Posterior vena cava (tissue), 2 donors: ENCODE results near the gene ASB2. TPM values are rescaled to one million over a fixed set of nuclear protein-coding genes. Genes with fewer than 3 reads are reported as not detected.

Experiments used
- DNase-seq: peaks from one replicate; pipeline ENCODE4 v3.0.0-alpha.2; 2020; ENCODE audit warnings: low spot score
- intact Hi-C, 2 donors: fragments of 100-400 bp; cut with DNase I; formaldehyde crosslinking; loops; one replicate each; pipeline versions ENCODE4 v1.14.1 to v1.14.2; 2022 to 2023
- total RNA-seq, 2 donors: library from RNA; stranded (reverse); fragmentation: NEBNext Ultra II Directional; extraction: Animal tissue kit (Norgen Biotek cat#: 25700); gene quantifications; one replicate each; pipeline ENCODE4 v1.2.1, GENCODE V29; 2021
- donor health status: DM: yes; HTN: yes; CAD: no.
- donor health status: DM: yes; HTN: yes; CAD: no.

ASB2 gene
- total RNA-seq, 2 donors from 2014 or later = 60.0 to 66.5 TPM

DNA sequence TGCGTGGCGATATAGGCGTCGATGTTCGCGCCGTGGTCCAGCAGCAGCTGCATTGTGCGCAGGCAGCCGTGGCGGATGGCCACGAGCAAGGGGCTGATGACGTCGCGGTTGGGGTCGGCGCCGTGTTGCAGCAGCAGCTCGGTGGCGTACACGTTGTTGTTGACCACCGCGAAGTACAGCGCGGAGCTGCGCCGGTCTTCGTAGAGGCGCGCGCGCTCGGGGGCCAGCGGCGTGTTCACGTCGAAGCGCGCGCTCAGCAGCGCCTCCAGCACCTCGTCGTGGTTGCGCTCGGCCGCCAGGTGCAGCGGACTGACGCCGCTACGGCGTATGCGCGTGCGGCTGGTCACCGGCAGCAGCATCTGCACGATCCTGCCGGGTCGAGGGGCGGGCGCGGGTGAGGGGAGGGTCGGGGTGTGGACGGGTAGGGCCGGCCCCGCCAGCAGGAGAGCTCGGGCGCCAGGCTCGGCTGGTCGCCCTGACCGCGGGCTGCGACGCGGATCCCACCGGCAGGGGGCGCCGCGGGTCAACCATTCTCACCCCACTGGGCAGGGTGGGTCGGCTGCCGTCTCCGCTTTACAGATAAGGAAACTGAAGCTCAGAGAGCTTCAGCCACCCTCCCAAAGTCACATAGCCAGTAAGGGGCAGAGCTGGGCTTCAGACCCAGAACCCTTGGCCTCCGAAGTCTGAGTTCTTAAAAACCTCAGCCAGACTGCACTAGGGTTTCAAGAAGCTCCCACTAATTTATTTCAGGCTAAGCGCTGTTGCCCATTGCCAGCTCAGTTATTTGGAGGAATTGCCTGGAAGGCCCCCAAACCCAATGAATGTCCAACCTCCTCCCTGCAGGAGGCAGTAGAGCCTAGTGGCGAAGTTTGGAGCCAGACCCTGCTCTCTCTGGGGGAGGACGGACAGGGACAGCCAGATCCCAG, 36.8 kb downstream of the ASB2 start:
- intact Hi-C loops = loop anchor here (2.0 to 10.0 kb wide), 3 partner anchors 59 to 195 kb away; no protein-coding TSS in a partner anchor
- DNase-seq = peak; percentile 95

DNA sequence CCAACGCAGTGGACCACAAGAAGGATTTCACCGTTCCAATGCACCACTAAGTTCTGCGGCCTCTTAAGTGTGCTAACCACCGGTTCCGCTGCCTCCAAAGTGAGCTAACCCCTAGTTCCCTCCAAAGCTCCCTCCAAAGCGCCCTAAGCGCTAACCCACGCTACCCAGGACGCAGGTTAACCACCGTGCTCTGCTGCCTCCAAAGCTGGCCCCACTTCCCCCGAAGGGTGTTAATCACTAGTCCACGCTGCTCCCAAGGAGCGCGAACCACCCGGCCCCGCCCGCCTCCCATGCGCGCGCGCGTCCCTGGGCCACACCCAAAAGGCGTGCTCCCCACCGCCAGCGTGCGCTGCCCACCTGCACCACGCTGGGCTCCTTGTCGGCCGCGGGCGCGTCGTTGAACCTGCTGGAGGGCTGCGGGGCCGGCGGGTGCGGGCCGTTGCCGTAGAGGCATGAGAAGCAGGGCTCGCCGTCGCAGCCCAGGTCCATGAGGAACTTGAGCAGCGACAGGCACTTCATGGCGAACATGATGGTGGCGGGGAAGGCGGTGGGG, 37.5 kb downstream of the ASB2 start:
- intact Hi-C loops = loop anchor here (2.0 to 10.0 kb wide), 2 partner anchors 60 to 196 kb away; no protein-coding TSS in a partner anchor
- DNase-seq = no peak

DNA sequence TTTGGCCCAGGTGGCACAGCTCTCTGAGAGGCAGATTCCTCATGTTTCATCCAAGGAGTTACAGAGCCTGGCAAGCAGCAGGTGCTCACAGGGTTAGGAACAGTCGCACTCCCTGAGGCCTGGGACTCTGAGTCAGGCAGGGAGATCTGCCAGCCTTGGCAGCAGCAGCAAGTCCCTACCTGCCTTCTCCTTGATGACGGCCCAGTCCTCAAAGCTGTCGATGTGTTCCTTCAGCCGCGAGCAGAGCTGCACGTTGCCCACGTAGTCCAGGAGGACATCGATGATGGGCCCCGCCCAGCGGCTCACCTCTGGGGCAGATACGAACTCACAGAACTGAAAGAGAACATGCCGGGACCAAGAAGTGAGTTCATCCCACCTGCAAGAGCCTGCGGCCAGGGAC, 38.9 kb downstream of the ASB2 start:
- intact Hi-C loops = loop anchor here in 1 of 2 donors (10.0 kb wide), 1 partner anchor 197 kb away; no protein-coding TSS in a partner anchor
- DNase-seq = no peak

DNA sequence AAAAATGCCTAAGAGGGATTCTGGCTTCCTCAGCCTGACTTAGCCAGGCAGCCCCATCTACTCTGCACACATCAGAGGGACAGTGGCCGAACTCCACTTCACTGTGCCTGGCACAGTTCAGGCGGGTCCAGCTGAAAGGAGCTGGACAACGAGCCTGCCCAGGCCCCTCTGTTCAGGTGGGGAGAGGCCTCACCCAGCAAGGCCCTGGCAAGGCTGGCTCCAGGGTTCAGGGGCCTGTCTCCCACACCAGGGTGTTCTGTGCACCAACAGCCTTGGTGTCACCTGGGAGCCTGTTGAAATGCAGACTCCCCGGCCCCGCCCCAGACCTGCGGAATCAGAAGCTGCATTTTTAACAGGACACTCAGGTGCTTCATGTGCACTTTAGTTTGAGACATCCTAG, 39.4 kb downstream of the ASB2 start:
- intact Hi-C loops = loop anchor here in 1 of 2 donors (10.0 kb wide), 1 partner anchor 198 kb away; no protein-coding TSS in a partner anchor
- no peak for DNase-seq

DNA sequence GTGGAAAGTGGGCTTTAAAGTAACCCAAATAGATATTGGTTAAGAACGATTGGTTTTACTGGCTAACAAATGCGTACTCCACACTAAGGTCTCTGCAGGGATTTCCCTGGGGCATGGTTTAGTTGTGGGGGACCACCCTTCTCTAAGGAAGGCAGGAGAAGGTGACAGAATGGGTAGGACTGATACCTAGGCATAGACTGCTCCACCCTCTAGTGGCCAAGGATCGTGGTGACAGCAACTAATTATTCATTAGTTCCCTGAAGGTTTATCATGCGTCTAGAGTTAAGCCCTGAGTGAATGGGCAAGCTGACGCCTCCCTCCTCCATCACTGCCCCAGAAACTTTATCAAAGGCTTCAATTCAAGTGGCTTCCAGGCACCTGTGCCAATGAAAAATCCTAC, 40.1 kb downstream of the ASB2 start:
- intact Hi-C loops = loop anchor here in 1 of 2 donors (10.0 kb wide), 1 partner anchor 199 kb away; no protein-coding TSS in a partner anchor
- no peak for DNase-seq

DNA sequence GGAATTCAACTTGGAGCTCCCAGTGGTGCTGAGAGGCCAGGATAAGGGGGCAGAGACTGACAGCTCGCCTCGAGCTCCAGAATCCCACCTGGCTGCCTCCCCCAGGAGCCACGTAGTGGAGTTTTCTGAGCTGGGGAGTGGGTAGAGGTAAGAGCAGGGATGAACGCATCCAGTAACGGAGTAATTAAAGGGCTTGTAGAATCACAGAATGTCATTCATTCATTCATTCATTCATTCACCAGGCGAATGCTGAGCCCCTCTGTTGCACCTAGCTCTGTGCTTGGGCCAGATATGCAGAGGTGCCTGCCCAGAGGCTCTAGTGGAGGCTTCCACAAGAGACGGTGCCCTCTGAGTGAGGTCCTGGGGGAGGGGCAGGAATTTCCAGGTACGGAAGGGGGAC, 41.2 kb downstream of the ASB2 start:
- intact Hi-C loops = loop anchor here in 1 of 2 donors (10.0 kb wide), 1 partner anchor 200 kb away; no protein-coding TSS in a partner anchor
- DNase-seq = no peak

DNA sequence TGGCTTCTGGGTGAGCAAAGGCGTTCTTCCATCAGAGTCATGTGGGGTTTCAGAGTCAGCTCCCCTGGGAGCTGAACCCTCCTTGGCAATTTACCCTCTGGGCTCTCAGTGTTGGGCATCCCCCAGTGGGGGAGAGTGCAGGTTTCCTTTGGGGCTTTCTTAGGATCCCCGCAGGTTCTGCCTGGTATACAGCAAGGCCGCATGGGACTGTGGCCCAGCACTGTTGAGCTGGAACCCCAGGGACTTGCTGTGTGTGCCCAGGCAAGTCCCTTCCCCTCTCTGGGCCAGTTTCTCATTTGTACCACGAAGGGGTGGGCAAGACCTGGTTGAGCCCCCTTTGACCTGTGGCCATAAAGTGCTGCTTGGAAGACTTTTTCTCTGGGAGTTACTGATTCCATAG, 43.7 kb downstream of the ASB2 start:
- DNase-seq = no peak
- intact Hi-C loops = loop anchor here in 1 of 2 donors (10.0 kb wide), 1 partner anchor 202 kb away; no protein-coding TSS in a partner anchor

DNA sequence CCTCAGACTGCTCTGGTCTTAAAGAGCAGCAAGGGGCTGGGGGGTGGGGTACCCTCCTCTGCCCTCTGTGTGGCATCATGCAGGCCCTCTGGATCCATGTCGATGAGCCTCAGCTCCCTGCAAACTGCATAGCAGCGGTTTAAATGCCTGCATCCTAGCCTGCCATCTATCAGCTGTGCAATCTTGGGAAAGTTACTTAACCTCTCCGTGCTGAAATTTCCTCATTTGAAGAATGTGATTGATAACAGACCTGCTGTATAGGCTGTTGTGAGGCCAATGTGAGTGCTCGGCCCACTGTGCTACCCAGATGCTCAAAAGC, 45.4 kb downstream of the ASB2 start:
- no peak for DNase-seq
- intact Hi-C loops = loop anchor here in 1 of 2 donors (10.0 kb wide), 1 partner anchor 204 kb away; no protein-coding TSS in a partner anchor

DNA sequence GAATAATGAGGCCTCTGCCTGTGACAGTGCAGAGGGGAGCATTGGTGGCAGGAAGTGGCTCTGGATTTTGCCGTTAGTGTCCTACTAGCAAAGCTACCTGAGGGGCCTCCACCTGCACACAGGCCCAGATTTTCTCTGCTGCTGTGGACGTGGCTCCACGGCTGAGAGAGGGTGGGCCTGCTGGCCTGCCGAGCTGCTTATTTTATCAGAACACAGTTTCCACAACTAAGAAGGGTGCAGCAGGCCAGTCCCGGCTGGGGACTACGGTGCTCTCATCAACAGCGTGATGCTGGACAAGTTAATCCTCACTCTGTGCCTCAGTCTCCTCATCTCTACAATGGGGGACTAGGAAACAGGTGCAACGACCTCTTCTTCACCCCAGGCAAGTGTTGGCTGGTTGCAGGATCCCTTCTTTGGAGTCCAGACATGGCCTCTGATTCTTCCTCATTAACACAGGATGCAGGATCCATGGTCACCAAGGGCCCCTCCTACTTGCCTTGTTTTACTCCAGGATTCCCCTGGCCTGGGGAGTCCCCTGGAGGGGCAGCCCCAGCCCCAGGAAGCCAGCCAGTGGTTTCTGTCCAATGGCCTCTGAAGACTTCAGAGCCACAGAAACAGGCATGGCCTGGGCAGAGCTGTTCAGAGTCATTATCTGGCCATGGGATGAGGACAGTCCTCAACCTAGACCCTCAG, 45.9 kb downstream of the ASB2 start:
- no peak for DNase-seq
- intact Hi-C loops = loop anchor here in 1 of 2 donors (10.0 kb wide), 1 partner anchor 204 kb away; no protein-coding TSS in a partner anchor

DNA sequence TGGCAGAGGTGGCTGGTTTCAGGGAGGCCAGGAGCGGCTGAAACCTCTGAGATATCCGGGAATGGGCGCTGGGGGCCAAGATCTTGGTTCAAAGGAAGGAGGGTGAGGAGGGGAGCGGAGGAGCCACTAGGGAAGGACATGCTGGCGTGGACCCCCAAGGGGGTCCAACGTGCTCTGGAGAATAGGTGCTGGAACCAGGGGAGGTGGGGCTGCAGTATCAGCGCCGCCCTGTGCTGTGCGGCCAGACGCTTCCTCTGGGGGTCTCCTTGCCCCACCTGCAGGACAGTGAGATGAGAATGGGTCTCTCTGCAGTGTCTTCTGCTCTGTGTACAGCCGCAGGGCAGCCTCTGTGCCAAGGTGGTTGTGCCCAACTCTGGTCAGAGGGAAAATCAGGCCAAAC, 46.7 kb downstream of the ASB2 start:
- intact Hi-C loops = loop anchor here in 1 of 2 donors (10.0 kb wide), 1 partner anchor 205 kb away; no protein-coding TSS in a partner anchor
- DNase-seq = no peak

DNA sequence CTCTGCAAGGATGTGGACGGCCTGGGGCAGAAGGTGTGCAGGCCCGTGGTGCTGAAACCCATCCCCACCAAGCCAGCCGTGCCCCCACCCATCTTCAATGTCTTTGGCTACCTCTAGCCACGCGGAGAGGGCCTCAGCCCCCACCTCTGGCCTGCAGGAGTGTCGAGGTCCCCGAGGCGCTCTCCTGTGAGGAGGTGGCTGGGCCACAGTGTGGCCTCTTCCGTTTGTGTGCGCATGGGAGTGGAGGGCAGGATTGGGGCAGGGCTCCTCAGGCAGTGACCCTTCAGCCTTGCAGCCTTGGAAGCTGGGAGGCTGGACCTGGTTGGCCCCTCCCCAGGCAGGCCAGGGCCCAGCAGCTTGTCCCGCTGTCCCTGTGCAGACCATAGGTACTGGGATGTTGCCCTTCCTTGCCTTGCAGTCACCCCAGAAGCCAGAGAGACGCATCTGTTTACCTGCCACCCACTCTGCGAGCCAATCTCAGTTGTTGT, 47.3 kb downstream of the ASB2 start:
- intact Hi-C loops = no loop called here
- DNase-seq = no peak

DNA sequence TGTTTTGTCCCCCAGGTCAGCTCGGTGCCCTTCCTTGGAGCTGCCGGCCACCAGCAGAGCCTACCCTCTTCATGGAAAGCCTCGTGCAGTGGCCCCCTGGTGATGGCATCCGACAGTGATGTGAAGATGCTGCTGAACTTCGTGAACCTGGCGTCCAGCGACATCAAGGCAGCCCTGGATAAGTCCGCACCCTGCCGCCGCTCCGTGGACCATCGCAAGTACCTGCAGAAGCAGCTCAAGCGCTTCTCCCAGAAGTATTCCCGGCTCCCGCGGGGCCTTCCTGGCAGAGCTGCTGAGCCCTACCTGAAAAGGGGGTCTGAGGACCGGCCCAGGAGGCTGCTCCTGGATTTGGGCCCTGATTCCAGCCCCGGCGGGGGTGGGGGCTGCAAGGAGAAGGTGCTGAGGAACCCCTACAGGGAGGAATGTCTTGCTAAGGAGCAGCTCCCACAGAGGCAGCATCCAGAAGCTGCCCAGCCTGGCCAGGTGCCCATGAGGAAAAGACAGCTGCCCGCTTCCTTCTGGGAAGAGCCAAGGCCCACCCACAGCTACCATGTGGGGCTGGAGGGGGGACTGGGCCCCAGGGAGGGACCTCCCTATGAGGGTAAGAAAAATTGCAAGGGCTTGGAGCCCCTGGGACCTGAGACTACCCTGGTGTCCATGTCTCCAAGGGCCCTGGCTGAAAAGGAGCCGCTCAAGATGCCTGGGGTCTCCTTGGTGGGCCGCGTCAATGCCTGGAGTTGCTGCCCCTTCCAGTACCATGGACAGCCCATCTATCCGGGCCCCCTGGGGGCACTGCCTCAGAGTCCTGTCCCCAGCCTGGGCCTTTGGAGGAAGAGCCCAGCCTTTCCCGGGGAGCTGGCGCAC, 48.0 kb downstream of the ASB2 start:
- no peak for DNase-seq
- intact Hi-C loops = no loop called here

DNA sequence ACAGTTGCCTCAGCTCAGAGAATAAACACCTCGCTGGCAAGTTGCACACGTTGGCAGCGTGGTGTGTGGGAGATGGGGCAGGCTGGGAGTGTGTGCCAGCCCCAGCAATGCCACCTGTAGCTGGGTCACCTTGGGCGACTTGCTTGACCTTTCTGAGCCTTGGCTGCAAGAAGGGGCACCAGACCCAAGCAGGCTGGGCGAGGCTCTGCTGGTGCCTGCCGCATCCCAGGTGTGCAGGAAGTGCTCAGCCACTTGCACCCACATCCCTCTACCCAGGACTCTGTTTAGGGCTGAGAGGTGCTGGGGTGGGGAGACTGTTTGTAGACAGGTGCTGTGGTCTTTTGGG, 48.6 kb downstream of the ASB2 start:
- DNase-seq = no peak
- intact Hi-C loops = no loop called here

DNA sequence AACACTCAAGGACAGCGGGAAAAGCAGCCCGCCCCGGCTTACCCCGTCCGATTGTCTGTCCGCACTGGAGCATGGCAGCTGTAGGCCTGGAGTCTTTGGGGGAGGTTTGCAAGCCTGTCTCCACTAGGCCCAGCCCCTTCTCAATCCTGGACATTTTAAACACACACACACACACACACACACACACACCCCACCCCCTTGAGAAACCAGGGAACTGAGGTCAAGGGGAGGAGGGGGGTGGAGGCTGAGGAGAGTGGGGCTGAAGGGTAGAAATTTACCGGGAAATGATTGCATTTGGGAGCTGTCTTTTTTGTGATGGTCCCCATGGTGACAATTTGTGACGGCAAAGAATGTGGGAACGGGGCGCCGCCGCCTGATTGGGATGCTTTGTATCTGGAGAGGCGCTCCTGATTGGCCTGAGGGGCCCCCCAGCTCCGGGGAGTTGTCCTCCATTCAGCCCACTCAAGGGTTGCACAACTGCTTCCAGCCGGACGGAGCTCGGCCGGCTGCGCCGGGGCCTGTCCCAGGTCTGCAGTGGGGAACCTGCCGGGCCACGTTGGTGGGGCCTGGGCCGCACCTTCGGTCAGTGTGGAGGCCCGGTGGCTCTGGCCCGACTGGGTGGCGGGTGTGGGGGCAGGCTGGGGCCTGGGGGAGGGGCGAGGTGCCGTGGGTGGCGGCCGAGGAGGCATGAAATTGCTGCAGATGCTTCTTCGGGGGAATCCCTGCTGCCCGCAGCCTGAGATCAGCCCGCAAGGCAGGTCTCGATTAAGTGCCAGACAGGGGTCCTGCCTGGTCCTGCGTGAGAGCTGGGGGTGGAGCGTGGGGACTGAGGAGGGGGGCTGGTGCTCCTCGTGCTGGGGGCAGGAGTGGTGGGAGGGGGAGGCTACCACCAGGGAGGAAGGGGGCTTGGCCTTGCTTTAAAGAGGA, 49.2 kb downstream of the ASB2 start, which contains the start of gene FAM181A:
Gene FAM181A (plus strand): TSS at position 472 of the 927 bp plus-strand sequence. CDS start 942 bp downstream, outside the sequence.
- DNase-seq = no peak
- intact Hi-C loops = no loop called here

DNA sequence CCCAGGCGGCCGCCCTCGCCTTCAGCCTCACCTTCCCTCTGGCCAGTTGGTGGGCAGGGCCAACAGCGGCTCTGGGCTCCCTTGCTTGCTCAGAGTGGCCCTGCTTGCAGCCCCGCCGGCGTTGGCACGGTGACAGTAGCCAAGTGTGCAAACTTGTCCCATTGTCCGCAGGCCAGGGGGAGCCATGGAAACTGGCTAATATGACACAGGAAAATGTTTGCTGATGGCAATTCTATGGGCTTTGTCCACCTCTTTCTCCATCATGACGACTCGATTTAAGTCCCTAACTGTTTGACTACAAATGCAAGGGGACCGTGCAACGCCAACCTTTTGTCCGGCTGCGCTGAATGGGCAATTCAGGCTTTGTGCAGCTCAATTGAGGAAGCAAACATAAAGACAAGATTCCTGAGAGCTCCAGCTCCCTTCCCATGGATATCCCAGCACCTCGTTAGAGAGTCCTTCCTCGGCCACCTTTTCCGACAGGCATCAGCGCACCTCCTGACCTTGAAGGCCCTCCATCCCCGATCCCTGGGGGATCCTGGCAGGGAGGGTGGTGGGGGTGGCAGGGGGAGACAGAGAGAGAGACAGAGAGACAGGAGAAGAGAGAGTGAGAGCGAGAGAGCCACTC, 50.0 kb downstream of the ASB2 start:
- DNase-seq = no peak
- intact Hi-C loops = no loop called here

DNA sequence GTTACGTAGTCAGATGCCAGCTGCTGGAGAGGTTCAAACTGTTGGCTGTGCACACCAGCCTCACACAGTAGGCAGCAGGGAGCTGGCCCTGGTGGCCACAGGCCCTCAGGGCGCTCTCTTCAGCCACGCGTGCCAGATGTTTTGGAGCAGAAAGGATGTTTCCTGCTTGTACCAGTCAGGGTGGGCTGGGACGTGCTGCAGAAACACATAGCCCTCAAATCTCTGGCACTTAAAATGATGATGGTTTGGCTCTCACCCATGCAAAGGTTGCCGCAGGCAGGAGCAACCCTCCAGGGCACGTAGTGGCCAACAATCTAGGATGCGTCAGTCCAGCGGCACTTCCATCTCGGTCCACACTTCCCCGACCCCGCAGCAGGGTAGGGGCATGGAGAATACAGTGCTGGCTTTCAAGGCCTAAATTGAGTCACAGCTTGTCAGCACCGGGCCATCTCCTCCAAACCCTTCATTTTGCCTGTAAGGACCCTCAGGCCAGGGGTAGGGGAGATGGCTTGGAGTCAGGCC, 50.9 kb downstream of the ASB2 start:
- intact Hi-C loops = no loop called here
- DNase-seq = no peak
